Left lobe of liver (tissue), 2 donors: ENCODE data around the gene FRMD5. TPM values are rescaled to one million over a fixed set of nuclear protein-coding genes. Genes with fewer than 3 reads are reported as not detected.

ENCODE experiments used
- ATAC-seq: fragments of 200-7000 bp; cut with Tn5 transposase; one replicate; pipeline ENCODE4 v1.9.1; 2020; ENCODE audit warnings: mild to moderate bottlenecking, moderate library complexity
- DNase-seq: peaks from one replicate; pipeline ENCODE4 v3.0.0-alpha.2; 2020; ENCODE audit warnings: low spot score
- total RNA-seq: library from RNA; stranded (reverse); gene quantifications from one replicate; pipeline ENCODE4 v1.2.1, GENCODE V29; 2021
- donor health status: DM: no; HTN: no; CAD: no; lungs with moderate emphysema.
- donor health status: DM: no; HTN: yes; CAD: no.

Gene FRMD5
- total RNA-seq, 1 donor from 2014 or later, result not detected

- DNase-seq, result no peak
- ATAC-seq, result peak; percentile 75
Measured at GRCh38 chr15:44097552-44097951, 97.5 kb downstream of the FRMD5 start.

DNA sequence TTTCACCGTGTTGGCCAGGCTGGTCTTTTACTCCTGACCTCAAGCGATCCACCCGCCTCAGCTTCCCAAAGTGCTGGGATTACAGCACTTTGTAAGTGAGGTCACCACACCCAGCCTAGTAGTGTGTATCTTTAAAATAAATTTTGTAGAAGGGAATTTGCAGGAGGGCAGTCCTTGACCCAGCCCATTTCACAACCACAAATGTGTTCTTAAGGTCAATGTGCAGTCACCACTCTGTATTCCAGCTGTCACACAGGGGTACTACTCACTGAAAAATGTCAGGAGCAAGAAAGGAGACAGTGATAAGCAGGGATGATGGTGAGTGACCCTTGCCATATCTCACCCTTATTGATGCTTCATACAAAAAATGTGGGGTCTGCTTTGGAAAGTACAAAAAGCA is 98.5 kb downstream of the FRMD5 start:
- ATAC-seq (peak; percentile 54), DNase-seq (no peak)

DNA sequence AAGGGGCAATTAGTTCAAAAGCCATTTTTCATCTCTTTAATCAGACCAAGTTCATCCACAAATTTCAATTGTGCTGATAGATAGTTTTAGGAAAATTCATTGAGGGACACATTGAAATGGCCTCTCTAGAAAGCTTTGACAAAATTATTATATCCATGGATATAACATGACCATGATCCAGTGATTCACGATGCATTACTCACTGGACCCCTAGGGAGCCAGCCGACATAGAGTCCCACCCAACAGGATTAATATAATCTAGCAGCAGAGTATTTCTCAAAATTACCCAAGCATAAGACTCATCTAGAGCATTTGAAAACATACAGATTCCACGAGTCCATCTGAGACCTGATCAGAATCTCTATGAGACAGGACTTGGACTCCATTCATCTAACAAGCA is 100.3 kb downstream of the FRMD5 start:
- no peak for DNase-seq
- ATAC-seq, result no peak

DNA sequence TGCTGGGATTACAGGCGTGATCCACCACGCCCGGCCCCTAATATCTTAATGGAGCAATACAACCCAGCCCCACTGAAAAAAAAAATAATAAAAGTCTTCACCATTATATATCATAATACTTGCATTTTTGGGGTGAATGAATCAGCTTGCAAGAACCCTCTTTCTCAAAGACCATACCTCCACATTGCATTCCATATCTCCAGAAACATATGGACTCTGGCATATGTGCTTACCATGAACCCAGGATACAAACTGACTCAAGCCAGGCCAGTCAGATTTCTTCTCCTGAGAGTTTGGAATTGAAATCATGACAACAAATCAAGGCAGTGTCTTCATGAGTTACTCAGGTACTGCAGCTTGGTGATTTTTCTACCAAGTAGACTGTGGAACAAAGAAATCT is 101.2 kb downstream of the FRMD5 start:
- ATAC-seq (no peak), DNase-seq (no peak)

DNA sequence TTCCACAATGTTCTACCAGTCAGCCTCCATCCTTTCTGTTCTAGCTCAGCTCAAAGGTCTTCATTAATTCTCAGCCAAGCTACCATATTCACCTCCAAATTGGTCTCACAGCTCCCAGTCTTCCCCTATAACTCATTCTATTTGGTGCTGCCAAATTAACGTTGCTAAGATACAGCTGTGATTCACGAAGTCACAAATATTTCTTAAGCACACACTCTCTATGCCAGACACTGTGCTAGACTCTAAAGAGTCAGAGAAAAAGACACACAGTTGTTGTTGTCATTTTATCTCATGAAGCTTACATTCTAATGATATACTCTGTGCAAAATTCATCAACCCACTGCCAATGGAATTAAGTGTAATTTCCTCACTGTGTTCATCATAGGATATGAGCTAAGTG is 102.8 kb downstream of the FRMD5 start:
- no peak for ATAC-seq
- DNase-seq, result no peak

DNA sequence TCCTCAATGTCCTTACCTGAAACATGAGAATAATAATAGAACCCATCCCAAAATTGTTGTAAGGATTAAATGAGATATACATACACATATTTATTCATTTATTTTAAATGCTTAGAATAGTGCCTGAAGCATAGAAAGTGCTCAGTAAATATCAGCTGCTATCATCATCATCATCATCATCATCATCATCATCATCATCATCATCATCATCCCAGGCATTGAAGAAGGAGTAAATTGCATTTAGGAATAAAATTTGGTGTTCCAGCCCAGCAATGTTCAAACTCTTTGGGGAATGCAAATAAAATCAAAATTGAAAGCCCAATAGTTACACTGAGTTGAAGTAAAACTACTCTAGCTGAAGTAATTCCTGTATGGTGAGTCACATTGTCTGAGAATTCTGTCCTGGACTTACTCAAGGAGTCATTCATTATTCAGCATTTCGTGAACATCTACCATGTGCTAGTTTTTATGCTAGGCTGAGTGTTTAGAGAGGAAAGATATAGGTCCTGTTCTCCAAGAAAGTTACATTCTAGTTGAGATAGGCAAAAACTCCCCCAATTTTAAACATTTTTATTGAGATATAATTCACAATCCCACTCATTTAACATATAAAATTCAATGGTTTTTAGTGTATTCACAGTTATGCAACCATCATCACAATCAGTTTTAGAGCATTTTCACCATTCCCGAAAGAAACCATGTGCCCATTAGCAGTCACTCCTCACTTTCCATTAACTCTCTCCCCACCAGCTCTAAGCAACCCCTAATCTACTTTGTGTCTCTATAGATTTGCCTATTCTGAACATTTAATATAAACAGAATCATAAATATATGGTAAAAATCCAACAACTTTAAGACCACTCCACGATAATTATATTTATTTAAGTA is 107.2 kb downstream of the FRMD5 start:
- no peak for DNase-seq
- ATAC-seq, result no peak

GRCh38 chr15:44084770-44085169 is 110.3 kb downstream of the FRMD5 start:
- ATAC-seq (no peak), DNase-seq (no peak)

GRCh38 chr15:44084171-44084570 is 110.9 kb downstream of the FRMD5 start:
- no peak for DNase-seq
- ATAC-seq, result no peak

- DNase-seq (no peak), ATAC-seq (no peak)
Measured at GRCh38 chr15:44082558-44083157, 112.4 kb downstream of the FRMD5 start.

GRCh38 chr15:44081026-44082013 is 113.8 kb downstream of the FRMD5 start:
- DNase-seq (no peak), ATAC-seq (no peak)

DNA sequence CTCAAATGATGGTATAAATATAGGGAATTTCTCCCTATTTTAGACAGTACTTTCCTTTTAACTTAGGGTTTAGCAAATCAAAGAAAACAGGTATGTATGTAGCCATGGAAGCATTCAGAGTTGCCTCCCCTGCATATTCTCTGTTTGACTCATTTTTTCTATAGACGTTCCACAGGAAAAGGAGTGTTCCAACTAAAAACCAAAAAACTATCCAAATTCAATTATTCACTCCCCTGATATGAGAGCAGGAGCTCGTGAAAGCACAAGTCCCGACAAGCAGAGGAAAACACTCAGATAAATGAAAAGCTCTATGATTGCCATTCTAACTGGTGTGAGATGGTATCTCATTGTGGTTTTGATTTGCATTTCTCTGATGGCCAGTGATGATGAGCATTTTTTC is 119.5 kb downstream of the FRMD5 start:
- ATAC-seq (no peak), DNase-seq (no peak)

GRCh38 chr15:44069489-44069888 is 125.6 kb downstream of the FRMD5 start:
- ATAC-seq, result no peak

GRCh38 chr15:44068347-44068746 is 126.7 kb downstream of the FRMD5 start:
- ATAC-seq, result no peak
- no peak for DNase-seq

More at GRCh38 chr15:44069489-44069888, 125.6 kb downstream of the FRMD5 start:
- DNase-seq, result no peak

- peak; percentile 53 for DNase-seq
- peak; percentile 91 for ATAC-seq
Measured at GRCh38 chr15:44066211-44066827, 128.8 kb downstream of the FRMD5 start.

- DNase-seq, result no peak
Measured at GRCh38 chr15:44064706-44065105, 130.4 kb downstream of the FRMD5 start.

GRCh38 chr15:44058126-44058525 is 136.9 kb downstream of the FRMD5 start:
- DNase-seq (no peak), ATAC-seq (no peak)

More at GRCh38 chr15:44064706-44065105, 130.4 kb downstream of the FRMD5 start:
- ATAC-seq, result no peak

GRCh38 chr15:44045661-44046060 is 149.4 kb downstream of the FRMD5 start:
- ATAC-seq (no peak), DNase-seq (no peak)

GRCh38 chr15:44045217-44045616 is 149.9 kb downstream of the FRMD5 start:
- DNase-seq (no peak), ATAC-seq (no peak)

GRCh38 chr15:44038755-44039191 is 156.3 kb downstream of the FRMD5 start:
- ATAC-seq (no peak), DNase-seq (no peak)
